ENCODE data around the gene ACOXL. TPM values are rescaled to one million over a fixed set of nuclear protein-coding genes. Genes with fewer than 3 reads are reported as not detected.
A peak's percentile ranks its signal among the peaks of the same experiment; 100 is the strongest.

Gene ACOXL
- total RNA-seq, 6 experiments from 2014 or later = not detected

DNA sequence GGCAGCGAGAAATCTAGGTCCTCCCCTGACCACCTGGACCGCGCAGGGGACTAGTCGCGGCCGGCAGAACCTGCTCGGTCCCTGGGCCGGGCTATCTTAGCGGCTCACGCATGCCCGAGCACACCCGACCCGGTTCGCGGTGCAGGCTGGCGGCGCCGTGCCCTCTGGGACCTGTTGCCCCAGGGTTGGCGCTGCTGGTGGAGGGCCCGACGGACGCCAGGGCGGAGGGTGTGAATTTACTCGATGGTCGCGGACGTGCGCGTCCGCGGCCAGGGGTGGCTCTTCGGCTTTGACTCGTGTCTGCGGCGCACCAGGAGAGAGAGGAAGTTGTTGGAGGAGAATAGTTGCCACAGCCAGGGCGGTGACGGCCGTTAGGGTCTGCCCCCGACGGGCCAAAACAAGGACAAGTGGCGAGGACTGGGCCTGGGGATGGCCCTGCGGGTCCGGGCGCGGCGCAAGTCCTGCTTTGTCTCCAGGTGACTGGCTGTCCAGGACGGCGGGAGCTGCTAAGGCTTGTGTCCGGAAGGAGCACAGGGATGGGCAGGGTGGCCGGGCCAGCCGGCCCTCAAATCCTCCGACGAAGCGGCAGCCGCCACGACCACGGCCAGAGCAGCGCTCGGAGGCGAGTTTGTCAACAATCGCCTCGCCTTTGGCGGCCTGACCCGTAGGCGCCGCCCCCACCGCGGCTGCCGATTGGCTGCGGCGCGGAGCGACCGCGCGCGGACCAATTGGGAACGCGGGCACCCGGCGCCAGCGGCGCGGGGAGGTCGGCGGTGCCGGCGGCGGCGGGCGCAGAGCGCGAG, 389.7 kb downstream of the ACOXL start:
- 0% methylated on average over 17 of the region's 93 CpGs for WGBS (ENCODE audit: insufficient coverage, low coverage, low lambda C conversion rate, missing lambda C conversion rate)
- Histone ChIP-seq H3K4me3 (peak overlapping the region; percentile 71 to 78 (median 76)), H3K9me3 (no peaks in the 10 kb centered on the region), H3K27ac (peak overlapping the region; percentile 74 to 95 (median 90)), H3K36me3 (peaks cover 0 to 18% (median 7%) of the 10 kb centered on the region in 4 donors), H3K4me1 (peaks cover 0 to 20% (median 5%) of the 10 kb centered on the region in 4 donors), H3K27me3 (peaks cover 0 to 16% of the 10 kb centered on the region in 2 donors)
- TF ChIP-seq, protein P1, sequence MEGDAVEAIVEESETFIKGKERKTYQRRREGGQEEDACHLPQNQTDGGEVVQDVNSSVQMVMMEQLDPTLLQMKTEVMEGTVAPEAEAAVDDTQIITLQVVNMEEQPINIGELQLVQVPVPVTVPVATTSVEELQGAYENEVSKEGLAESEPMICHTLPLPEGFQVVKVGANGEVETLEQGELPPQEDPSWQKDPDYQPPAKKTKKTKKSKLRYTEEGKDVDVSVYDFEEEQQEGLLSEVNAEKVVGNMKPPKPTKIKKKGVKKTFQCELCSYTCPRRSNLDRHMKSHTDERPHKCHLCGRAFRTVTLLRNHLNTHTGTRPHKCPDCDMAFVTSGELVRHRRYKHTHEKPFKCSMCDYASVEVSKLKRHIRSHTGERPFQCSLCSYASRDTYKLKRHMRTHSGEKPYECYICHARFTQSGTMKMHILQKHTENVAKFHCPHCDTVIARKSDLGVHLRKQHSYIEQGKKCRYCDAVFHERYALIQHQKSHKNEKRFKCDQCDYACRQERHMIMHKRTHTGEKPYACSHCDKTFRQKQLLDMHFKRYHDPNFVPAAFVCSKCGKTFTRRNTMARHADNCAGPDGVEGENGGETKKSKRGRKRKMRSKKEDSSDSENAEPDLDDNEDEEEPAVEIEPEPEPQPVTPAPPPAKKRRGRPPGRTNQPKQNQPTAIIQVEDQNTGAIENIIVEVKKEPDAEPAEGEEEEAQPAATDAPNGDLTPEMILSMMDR (IDR thresholded peaks at IDR 0.05) = no peak
- TF ChIP-seq POLR2A (IDR thresholded peaks at IDR 0.05) = no peak
- DNase-seq (peak; percentile 93 to 94 (median 94)), ATAC-seq (peak; percentile 65 to 76 (median 70))
- intact Hi-C loops (cut with DNase I) = loop anchor here in 1 of 2 donors (10.0 kb wide), 1 partner anchor 53 kb away; no protein-coding TSS in a partner anchor

DNA sequence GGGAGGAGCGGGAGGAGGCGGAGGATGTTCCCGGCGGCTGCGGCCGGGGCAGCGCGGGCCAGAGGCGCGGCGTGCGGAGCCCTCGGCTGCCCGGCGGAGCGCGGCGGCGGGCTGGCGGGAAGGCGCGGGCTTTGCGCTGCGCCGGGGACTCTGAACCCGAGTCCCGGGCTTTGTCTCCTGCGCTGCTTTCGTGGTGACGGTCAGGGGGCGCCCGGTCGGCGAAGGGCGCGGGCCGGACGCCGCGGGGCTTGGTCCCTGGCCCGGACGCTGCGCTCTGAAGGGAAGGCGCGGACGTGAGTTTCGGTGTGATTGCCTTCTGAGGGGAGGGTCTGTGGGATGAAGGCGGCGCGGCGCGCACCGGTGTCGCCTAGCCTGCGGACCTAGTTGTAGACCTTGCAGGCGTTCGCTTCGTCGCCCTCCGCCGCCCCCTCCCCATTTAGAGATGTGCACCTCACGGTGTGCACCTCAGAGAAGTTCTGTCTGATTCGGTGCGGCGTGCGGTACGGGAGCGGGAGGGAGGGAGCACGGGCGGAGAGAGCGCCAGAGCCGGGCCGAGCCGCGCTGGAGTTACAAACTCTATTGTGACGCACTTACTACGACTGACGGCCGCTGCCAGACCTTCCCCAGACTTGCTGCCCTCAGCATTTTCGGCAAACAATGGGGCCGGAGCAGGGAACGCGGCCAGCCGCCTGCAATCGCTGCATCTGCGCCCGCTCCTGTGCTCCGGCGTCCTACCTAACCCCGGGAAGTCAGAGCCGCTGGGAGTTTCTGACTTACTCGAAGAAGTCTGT, 390.5 kb downstream of the ACOXL start:
- peaks cover 0 to 12% (median 3%) of the 10 kb centered on the region in 4 donors for H3K4me1 ChIP-seq
- peak overlapping the region; percentile 80 to 96 (median 95) for H3K27ac ChIP-seq
- peak; percentile 90 for TF ChIP-seq POLR2A (IDR thresholded peaks at IDR 0.05)
- TF ChIP-seq, protein P1 (IDR thresholded peaks at IDR 0.05) = no peak
- no peaks in the 10 kb centered on the region for H3K9me3 ChIP-seq
- H3K4me3 ChIP-seq = peak overlapping the region; percentile 59 to 78 (median 71)
- H3K27me3 ChIP-seq = peaks cover 0 to 16% of the 10 kb centered on the region in 2 donors
- peaks cover 0 to 18% (median 9%) of the 10 kb centered on the region in 4 donors for H3K36me3 ChIP-seq
- intact Hi-C loops (cut with DNase I) = loop anchor here in 1 of 2 donors (10.0 kb wide), 1 partner anchor 52 kb away; no protein-coding TSS in a partner anchor
- WGBS (ENCODE audit: insufficient coverage, low coverage, low lambda C conversion rate, missing lambda C conversion rate) = 0% methylated on average over 27 of the region's 92 CpGs
- ATAC-seq (peak; percentile 57 to 63 (median 60)), DNase-seq (peak; percentile 90 to 97 (median 96))

DNA sequence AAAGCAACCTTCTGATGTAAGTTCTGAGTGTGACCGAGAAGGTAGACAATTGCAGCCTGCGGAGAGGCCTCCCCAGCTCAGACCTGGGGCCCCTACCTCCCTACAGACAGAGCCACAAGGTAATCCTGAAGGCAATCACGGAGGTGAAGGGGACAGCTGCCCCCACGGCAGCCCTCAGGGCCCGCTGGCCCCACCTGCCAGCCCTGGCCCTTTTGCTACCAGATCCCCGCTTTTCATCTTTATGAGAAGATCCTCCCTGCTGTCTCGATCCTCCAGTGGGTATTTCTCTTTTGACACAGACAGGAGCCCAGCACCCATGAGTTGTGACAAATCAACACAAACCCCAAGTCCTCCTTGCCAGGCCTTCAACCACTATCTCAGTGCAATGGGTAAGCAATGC, 391.4 kb downstream of the ACOXL start:
- Histone ChIP-seq H3K36me3 (peaks cover 0 to 18% (median 9%) of the 10 kb centered on the region in 4 donors), H3K27ac (peak overlapping the region in 1 of 3 donors; percentile 95), H3K4me3 (no peak overlapping the region), H3K27me3 (peaks cover 0 to 11% of the 10 kb centered on the region in 2 donors), H3K4me1 (peaks cover 0 to 10% (median 3%) of the 10 kb centered on the region in 4 donors), H3K9me3 (no peaks in the 10 kb centered on the region)
- WGBS (ENCODE audit: insufficient coverage, low coverage, low lambda C conversion rate, missing lambda C conversion rate) = 83% methylated on average over 5 of the region's 7 CpGs
- no peak for TF ChIP-seq POLR2A (IDR thresholded peaks at IDR 0.05)
- TF ChIP-seq, protein P1 (IDR thresholded peaks at IDR 0.05) = no peak
- no peak for DNase-seq
- intact Hi-C loops (cut with DNase I) = loop anchor here in 1 of 2 donors (10.0 kb wide), 1 partner anchor 51 kb away; no protein-coding TSS in a partner anchor
- no peak for ATAC-seq

DNA sequence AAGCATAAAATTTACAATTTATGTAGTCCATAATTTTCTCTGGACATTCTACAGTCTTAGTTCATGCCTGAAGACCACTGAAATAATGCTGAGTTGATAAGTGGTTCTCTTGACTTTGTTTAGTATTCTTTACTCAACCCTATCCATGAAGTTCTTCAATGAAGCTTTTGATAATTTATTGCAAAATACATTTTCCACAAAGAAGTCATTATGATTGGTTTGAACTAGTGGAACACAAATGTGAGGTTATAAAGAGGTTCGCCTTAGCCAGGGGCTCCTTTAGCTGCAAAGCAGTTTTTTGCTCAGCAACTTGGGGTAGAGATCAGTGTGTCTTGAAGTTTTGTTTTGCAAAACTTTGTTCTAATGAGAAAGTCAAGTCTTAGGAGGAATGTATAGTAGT, 394.2 kb downstream of the ACOXL start:
- TF ChIP-seq, protein P1 (IDR thresholded peaks at IDR 0.05) = no peak
- no peak for TF ChIP-seq POLR2A (IDR thresholded peaks at IDR 0.05)
- no peak for ATAC-seq
- peaks cover 0 to 18% (median 9%) of the 10 kb centered on the region in 4 donors for H3K36me3 ChIP-seq
- H3K27ac ChIP-seq = no peak overlapping the region
- no peak overlapping the region for H3K4me3 ChIP-seq
- no peaks in the 10 kb centered on the region for H3K9me3 ChIP-seq
- H3K27me3 ChIP-seq = no peaks in the 10 kb centered on the region
- H3K4me1 ChIP-seq = peaks cover 0 to 3% (median 0%) of the 10 kb centered on the region in 4 donors
- DNase-seq = no peak
- WGBS (ENCODE audit: insufficient coverage, low coverage, low lambda C conversion rate, missing lambda C conversion rate) = 91% methylated on average over 1 of the region's 1 CpG
- intact Hi-C loops (cut with DNase I) = loop anchor here in 1 of 2 donors (10.0 kb wide), 1 partner anchor 48 kb away; no protein-coding TSS in a partner anchor

Measured in right lobe of liver (tissue), 6 donors.